Mesenchymal stem cell (in vitro differentiated cells and primary cell): Measurements from ENCODE around the gene SEMA4F.
A peak's percentile ranks its signal among the peaks of the same experiment; 100 is the strongest.

Source experiments
- DNase-seq: peaks from one replicate; pipeline ENCODE4 v3.0.0-alpha.2; 2013
- H2AFZ ChIP-seq: one replicate; pipeline ENCODE4 v1.6.1; 2013; ENCODE audit warnings: low read depth, mild to moderate bottlenecking, control low read depth, inconsistent platforms, low read length, moderate library complexity
- H2AK5ac ChIP-seq: 2 replicates; pipeline ENCODE4 v1.6.1; 2013; ENCODE audit warnings: low read length, moderate library complexity, mild to moderate bottlenecking, inconsistent platforms; ENCODE audit not compliant: severe bottlenecking
- H2BK120ac ChIP-seq: one replicate; pipeline ENCODE4 v1.6.1; 2013; ENCODE audit warnings: low read depth, mild to moderate bottlenecking, inconsistent platforms, low read length, moderate library complexity
- H2BK12ac ChIP-seq, 2 experiments: one replicate each; pipeline ENCODE4 v1.6.1; 2013; ENCODE audit warnings: inconsistent platforms in 2 of 2, low read length in 2 of 2, mild to moderate bottlenecking in 2 of 2, moderate library complexity in 2 of 2, control low read depth in 1 of 2
- H2BK15ac ChIP-seq: one replicate; pipeline ENCODE4 v1.6.1; 2013; ENCODE audit warnings: mild to moderate bottlenecking, low read depth, inconsistent platforms; ENCODE audit not compliant: poor library complexity, severe bottlenecking
- H2BK5ac ChIP-seq: 2 replicates; pipeline ENCODE4 v1.6.1; 2013; ENCODE audit warnings: low read depth, mild to moderate bottlenecking, low read length, control low read depth, inconsistent platforms; ENCODE audit not compliant: poor library complexity, severe bottlenecking
- H3K14ac ChIP-seq, 2 experiments: one replicate each; pipeline ENCODE4 v1.6.1; 2013; ENCODE audit warnings: inconsistent platforms in 2 of 2, low read length in 2 of 2, control low read depth in 1 of 2, mild to moderate bottlenecking in 1 of 2, moderate library complexity in 1 of 2
- H3K18ac ChIP-seq, 2 experiments: one replicate each; pipeline ENCODE4 v1.6.1; 2013; ENCODE audit warnings: inconsistent platforms in 2 of 2, low read length in 2 of 2, control low read depth in 1 of 2, low read depth in 1 of 2, mild to moderate bottlenecking in 1 of 2
- H3K23ac ChIP-seq, 2 experiments: one replicate each; pipeline ENCODE4 v1.6.1; 2013; ENCODE audit warnings: inconsistent platforms in 2 of 2, low read length in 2 of 2, mild to moderate bottlenecking in 2 of 2, moderate library complexity in 2 of 2, control low read depth in 1 of 2
- H3K27ac ChIP-seq: 2 replicates; pipeline ENCODE4 v1.5.1; 2013; ENCODE audit warnings: mild to moderate bottlenecking, moderate library complexity, low read length, control low read depth, inconsistent platforms; ENCODE audit not compliant: poor library complexity, severe bottlenecking
- H3K27me3 ChIP-seq, 2 experiments: 2 replicates each; pipeline versions ENCODE4 v1.6.1 to v1.7.0; 2013; ENCODE audit warnings: low read length in 2 of 2, mild to moderate bottlenecking in 2 of 2, moderate library complexity in 2 of 2, control low read depth in 1 of 2, inconsistent platforms in 1 of 2; ENCODE audit not compliant: control insufficient read depth in 1 of 2, insufficient read depth in 1 of 2
- H3K36me3 ChIP-seq, 2 experiments: 2 replicates each; pipeline versions ENCODE4 v1.6.1 to v1.7.0; 2013; ENCODE audit warnings: low read length in 2 of 2, control low read depth in 1 of 2, inconsistent platforms in 1 of 2, low read depth in 1 of 2, mild to moderate bottlenecking in 1 of 2; ENCODE audit not compliant: insufficient read depth in 2 of 2, control insufficient read depth in 1 of 2
- H3K4ac ChIP-seq, 2 experiments: one replicate each; pipeline ENCODE4 v1.6.1; 2013; ENCODE audit warnings: inconsistent platforms in 2 of 2, low read length in 2 of 2, mild to moderate bottlenecking in 2 of 2, moderate library complexity in 2 of 2, control low read depth in 1 of 2, low read depth in 1 of 2
- H3K4me1 ChIP-seq: 2 replicates; pipeline ENCODE4 v1.6.1; 2013; ENCODE audit warnings: low read depth, low read length, control low read depth; ENCODE audit not compliant: control insufficient read depth, insufficient read depth
- H3K4me2 ChIP-seq: 2 replicates; pipeline ENCODE4 v1.6.1; 2013; ENCODE audit warnings: low read length, mild to moderate bottlenecking, inconsistent platforms; ENCODE audit not compliant: poor library complexity, severe bottlenecking
- H3K4me3 ChIP-seq, 2 experiments: 2 replicates each; pipeline versions ENCODE4 v1.5.1 to v1.7.0; 2013; ENCODE audit warnings: low read length in 2 of 2, mild to moderate bottlenecking in 2 of 2, control low read depth in 1 of 2, low read depth in 1 of 2; ENCODE audit not compliant: insufficient read depth in 1 of 2
- H3K79me1 ChIP-seq: replicated peaks from 2 replicates; pipeline ENCODE4 v1.6.1; 2013; ENCODE audit warnings: mild to moderate bottlenecking, control low read depth, low read length, inconsistent platforms; ENCODE audit not compliant: poor library complexity, severe bottlenecking
- H3K9ac ChIP-seq: 2 replicates; pipeline ENCODE4 v1.7.0; 2013; ENCODE audit warnings: mild to moderate bottlenecking, low read length, moderate library complexity
- H3K9me3 ChIP-seq: 2 replicates; pipeline ENCODE4 v1.7.0; 2013; ENCODE audit warnings: mild to moderate bottlenecking, low read length; ENCODE audit not compliant: control insufficient read depth
- H4K8ac ChIP-seq: one replicate; pipeline ENCODE4 v1.6.1; 2013; ENCODE audit warnings: inconsistent platforms, mild to moderate bottlenecking, low read length, moderate library complexity
- H4K91ac ChIP-seq: one replicate; pipeline ENCODE4 v1.6.1; 2013; ENCODE audit warnings: mild to moderate bottlenecking, low read length, inconsistent platforms
- whole genome bisulfite sequencing: methylation state at CpG from one replicate; pipeline ENCODE4 v1.1.7; 2013; ENCODE audit warnings: mixed read lengths; 5-methylcytosine and 5-hydroxymethylcytosine counted together

The SEMA4F gene

GRCh38 chr2:74673826-74674528, 19.9 kb downstream of the SEMA4F start:
- H3K27me3 ChIP-seq, result no peaks in the 10 kb centered on the region
- H2BK15ac ChIP-seq, result no peak overlapping the region
- no peak overlapping the region for H4K8ac ChIP-seq
- no peak overlapping the region for H2BK12ac ChIP-seq
- no peak overlapping the region for H4K91ac ChIP-seq
- H2BK5ac ChIP-seq, result no peak overlapping the region
- H3K14ac ChIP-seq, result no peak overlapping the region
- no peaks in the 10 kb centered on the region for H3K9me3 ChIP-seq
- H3K27ac ChIP-seq, result no peak overlapping the region
- H3K4me3 ChIP-seq, result no peak overlapping the region
- peaks cover 17 to 41% of the 10 kb centered on the region in 2 experiments for H3K36me3 ChIP-seq
- H3K4me2 ChIP-seq, result no peak overlapping the region
- no peak overlapping the region for H3K23ac ChIP-seq
- no peak overlapping the region for H2BK120ac ChIP-seq
- no peak overlapping the region for H3K9ac ChIP-seq
- 83% methylated on average over 6 of the region's 7 CpGs for WGBS
- no peak overlapping the region for H3K4ac ChIP-seq
- no peak overlapping the region for H2AFZ ChIP-seq
- no peak overlapping the region for H2AK5ac ChIP-seq
- peaks cover 2% of the 10 kb centered on the region for H3K4me1 ChIP-seq
- no peak overlapping the region for H3K18ac ChIP-seq
- DNase-seq, result no peak
- no peaks in the 10 kb centered on the region for H3K79me1 ChIP-seq

GRCh38 chr2:74675090-74675489, 21.0 kb downstream of the SEMA4F start:
- no peak overlapping the region for H2BK15ac ChIP-seq
- H3K9ac ChIP-seq, result no peak overlapping the region
- no peak overlapping the region for H2BK12ac ChIP-seq
- H3K4me3 ChIP-seq, result no peak overlapping the region
- H3K27me3 ChIP-seq, result no peaks in the 10 kb centered on the region
- H3K18ac ChIP-seq, result no peak overlapping the region
- H2AFZ ChIP-seq, result no peak overlapping the region
- no peak overlapping the region for H3K4ac ChIP-seq
- H3K4me2 ChIP-seq, result no peak overlapping the region
- no peak overlapping the region for H2BK5ac ChIP-seq
- no peak overlapping the region for H2AK5ac ChIP-seq
- H3K79me1 ChIP-seq, result no peaks in the 10 kb centered on the region
- peaks cover 2% of the 10 kb centered on the region for H3K4me1 ChIP-seq
- no peak overlapping the region for H3K23ac ChIP-seq
- DNase-seq, result no peak
- H3K9me3 ChIP-seq, result no peaks in the 10 kb centered on the region
- no peak overlapping the region for H4K91ac ChIP-seq
- H3K27ac ChIP-seq, result no peak overlapping the region
- peaks cover 25 to 52% of the 10 kb centered on the region in 2 experiments for H3K36me3 ChIP-seq
- WGBS, result 85% methylated on average over 6 of the region's 6 CpGs
- H4K8ac ChIP-seq, result no peak overlapping the region
- H2BK120ac ChIP-seq, result no peak overlapping the region
- no peak overlapping the region for H3K14ac ChIP-seq

- no peaks in the 10 kb centered on the region for H3K9me3 ChIP-seq
- no peak overlapping the region for H2AFZ ChIP-seq
- H2BK5ac ChIP-seq, result no peak overlapping the region
- H2BK12ac ChIP-seq, result no peak overlapping the region
- no peaks in the 10 kb centered on the region for H3K27me3 ChIP-seq
- no peak overlapping the region for H4K8ac ChIP-seq
- H2BK120ac ChIP-seq, result no peak overlapping the region
- H3K18ac ChIP-seq, result no peak overlapping the region
- peaks cover under 1% of the 10 kb centered on the region for H3K4me1 ChIP-seq
- no peak for DNase-seq
- no peak overlapping the region for H4K91ac ChIP-seq
- H2AK5ac ChIP-seq, result no peak overlapping the region
- H3K36me3 ChIP-seq, result peaks cover 27 to 57% of the 10 kb centered on the region in 2 experiments
- no peak overlapping the region for H3K23ac ChIP-seq
- H3K9ac ChIP-seq, result no peak overlapping the region
- WGBS, result 91% methylated on average over 4 of the region's 4 CpGs
- no peak overlapping the region for H3K4ac ChIP-seq
- H2BK15ac ChIP-seq, result no peak overlapping the region
- H3K79me1 ChIP-seq, result no peaks in the 10 kb centered on the region
- no peak overlapping the region for H3K4me2 ChIP-seq
- no peak overlapping the region for H3K4me3 ChIP-seq
- H3K14ac ChIP-seq, result no peak overlapping the region
- H3K27ac ChIP-seq, result no peak overlapping the region
Measured at GRCh38 chr2:74676331-74676730, 22.3 kb downstream of the SEMA4F start.

GRCh38 chr2:74679615-74680014, 25.6 kb downstream of the SEMA4F start:
- Histone ChIP-seq H2AFZ (no peak overlapping the region), H3K36me3 (peaks cover 23 to 48% of the 10 kb centered on the region in 2 experiments), H3K18ac (no peak overlapping the region), H2AK5ac (no peak overlapping the region), H3K4me3 (no peak overlapping the region), H3K14ac (peak overlapping the region in 1 of 2 experiments; percentile 58), H3K27me3 (no peaks in the 10 kb centered on the region), H3K4me1 (no peaks in the 10 kb centered on the region), H2BK120ac (no peak overlapping the region), H2BK12ac (no peak overlapping the region), H3K9ac (no peak overlapping the region), H4K91ac (no peak overlapping the region), H3K27ac (no peak overlapping the region), H2BK15ac (no peak overlapping the region), H3K9me3 (no peaks in the 10 kb centered on the region), H3K79me1 (no peaks in the 10 kb centered on the region), H3K4ac (no peak overlapping the region), H2BK5ac (no peak overlapping the region), H3K4me2 (no peak overlapping the region), H3K23ac (no peak overlapping the region), H4K8ac (no peak overlapping the region)
- 97% methylated on average over 15 of the region's 15 CpGs for WGBS
- DNase-seq, result no peak
